GM18526 (cell line): ENCODE results near the gene FAM53A.
A peak's percentile ranks its signal among the peaks of the same experiment; 100 is the strongest.

Source experiments
- POLR2A ChIP-seq: IDR thresholded peaks from 3 replicates; pipeline ENCODE4 v1.6.1; 2011; ENCODE audit not compliant: insufficient read length; ENCODE audit errors: extremely low read depth

The FAM53A gene, protein sequence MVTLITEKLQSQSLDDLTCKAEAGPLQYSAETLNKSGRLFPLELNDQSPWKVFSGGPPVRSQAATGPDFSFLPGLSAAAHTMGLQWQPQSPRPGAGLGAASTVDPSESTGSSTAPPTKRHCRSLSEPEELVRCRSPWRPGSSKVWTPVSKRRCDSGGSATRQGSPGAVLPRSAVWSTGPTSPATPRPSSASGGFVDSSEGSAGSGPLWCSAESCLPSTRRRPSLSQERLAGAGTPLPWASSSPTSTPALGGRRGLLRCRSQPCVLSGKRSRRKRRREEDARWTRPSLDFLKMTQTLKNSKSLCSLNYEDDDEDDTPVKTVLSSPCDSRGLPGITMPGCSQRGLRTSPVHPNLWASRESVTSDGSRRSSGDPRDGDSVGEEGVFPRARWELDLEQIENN

DNA sequence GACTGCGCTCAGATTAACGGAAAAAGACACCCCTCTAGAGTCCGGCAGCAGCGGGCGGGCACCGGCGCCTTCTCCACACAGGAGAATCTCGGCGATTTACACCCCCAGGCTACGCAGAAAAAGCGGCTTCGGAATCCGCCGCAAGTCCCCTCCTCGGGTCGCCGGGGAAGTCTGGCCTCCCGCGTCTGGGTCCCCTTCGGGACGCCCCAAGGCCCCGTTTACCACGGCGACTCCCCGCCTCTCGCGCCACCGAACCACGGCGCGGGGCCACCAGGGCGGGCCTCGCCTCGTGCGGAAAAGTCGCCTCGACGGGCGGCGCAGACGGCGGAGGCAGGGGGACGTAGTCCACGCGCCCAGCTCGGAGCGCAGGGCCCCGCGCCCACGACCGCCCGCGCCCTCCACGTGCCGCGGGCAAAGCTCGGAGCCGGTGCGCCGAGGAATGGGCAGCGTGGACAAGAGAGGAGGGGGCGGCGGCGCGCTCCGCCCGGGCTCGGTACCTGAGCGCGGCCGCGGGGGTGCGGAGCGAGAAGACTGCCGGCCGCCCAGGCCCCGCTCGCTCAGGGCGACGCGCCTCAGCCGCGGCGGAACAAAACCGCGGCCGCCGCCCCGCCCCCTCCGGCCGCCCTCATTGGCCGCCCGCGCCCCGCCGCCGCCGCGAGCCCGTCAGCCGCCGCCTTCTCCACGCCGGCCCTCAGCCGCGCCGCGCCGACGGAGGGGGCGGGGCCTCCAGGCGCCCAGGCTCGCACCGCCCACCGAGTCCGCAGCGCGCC, at the start of gene FAM53A:
Gene FAM53A (minus strand): TSS at position 578 of the 770 bp plus-strand sequence. CDS start 15,572 bp downstream, outside the sequence.
- peak; percentile 32 for TF ChIP-seq POLR2A

DNA sequence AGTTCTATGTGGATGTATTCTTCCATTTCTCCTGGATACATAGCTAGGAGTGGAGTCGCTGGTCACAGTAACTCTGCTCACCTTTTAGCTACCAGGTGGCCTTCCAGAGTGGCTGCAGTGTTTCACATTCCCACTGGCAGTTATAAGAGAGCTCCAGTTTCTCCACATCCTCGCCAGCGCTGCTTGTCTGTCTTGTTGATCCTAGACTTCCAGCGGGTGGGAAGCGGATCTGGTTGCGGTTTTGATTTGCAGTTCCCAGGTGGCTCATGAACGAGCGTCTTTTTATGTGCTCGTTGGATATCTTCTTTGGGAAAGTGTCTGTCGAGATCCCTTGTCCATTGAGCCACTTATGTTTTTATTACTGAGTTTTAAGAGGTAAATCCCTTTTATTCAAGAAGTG, 48.8 kb upstream of the FAM53A start:
- TF ChIP-seq POLR2A: no peak

DNA sequence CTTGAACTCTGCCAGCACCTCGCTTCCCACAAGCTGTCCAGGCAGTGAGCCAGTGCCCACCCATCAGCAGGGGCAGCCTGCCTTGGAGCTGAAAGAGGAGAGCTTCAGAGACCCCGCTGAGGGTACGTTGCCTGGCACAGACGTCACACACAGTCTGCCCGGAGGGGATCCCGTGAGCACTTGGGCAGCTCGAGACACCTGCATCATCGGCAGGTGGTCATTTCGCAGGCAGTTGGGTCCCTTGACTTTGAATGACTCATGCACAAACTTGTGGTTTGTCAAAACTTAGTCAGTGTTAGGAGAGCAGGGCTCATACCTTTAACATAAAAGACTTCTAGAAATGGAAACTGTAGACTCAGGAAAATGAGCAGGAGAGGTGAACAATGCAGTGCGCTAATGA, 47.1 kb upstream of the FAM53A start:
- TF ChIP-seq POLR2A: no peak

DNA sequence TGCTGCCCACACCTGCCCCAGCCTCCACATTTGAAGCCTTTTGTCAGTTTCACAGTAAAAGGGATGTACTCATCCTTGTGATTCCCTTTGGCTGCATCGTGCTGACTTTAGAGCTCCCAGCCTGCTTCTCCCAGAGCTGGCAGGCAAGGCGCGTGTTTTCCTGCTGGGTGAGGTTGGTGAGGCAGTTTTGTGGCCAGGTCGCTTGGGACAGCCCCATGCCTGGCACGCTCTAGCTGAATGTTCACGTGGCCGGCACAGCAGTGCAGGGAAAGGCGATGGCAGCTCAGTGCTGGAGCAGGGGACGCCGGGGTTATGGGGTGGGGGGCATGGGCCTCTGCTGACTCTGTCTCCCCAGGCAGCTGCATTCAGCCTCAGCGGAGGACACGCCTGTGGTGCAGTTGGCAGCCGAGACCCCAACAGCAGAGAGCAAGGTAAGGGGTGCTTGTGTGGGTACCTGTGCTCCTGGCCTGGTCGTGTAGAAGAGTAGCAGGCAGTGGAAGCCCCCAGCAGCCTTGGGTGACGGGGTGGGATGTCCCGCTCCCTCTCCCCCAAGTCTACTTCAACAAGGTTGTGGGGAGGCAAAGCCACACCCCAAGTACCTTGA, 46.5 kb upstream of the FAM53A start:
- no peak for TF ChIP-seq POLR2A

DNA sequence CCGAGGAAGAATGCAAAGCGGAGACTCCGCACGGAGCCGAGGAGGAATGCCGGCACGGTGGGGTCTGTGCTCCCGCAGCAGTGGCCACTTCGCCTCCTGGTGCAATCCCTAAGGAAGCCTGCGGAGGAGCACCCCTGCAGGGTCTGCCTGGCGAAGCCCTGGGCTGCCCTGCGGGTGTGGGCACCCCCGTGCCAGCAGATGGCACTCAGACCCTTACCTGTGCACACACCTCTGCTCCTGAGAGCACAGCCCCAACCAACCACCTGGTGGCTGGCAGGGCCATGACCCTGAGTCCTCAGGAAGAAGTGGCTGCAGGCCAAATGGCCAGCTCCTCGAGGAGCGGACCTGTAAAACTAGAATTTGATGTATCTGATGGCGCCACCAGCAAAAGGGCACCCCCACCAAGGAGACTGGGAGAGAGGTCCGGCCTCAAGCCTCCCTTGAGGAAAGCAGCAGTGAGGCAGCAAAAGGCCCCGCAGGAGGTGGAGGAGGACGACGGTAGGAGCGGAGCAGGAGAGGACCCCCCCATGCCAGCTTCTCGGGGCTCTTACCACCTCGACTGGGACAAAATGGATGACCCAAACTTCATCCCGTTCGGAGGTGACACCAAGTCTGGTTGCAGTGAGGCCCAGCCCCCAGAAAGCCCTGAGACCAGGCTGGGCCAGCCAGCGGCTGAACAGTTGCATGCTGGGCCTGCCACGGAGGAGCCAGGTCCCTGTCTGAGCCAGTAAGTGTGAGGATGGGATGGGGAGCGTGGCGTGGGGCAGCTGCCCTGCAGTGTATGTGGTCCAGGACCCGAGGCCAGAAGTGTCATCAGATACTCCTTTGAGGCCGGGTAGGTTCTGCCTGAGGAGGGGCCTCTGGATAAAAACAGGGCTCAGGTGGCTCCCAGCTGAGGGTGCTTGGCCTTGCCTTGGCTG, 44.2 kb upstream of the FAM53A start:
- TF ChIP-seq POLR2A: no peak

DNA sequence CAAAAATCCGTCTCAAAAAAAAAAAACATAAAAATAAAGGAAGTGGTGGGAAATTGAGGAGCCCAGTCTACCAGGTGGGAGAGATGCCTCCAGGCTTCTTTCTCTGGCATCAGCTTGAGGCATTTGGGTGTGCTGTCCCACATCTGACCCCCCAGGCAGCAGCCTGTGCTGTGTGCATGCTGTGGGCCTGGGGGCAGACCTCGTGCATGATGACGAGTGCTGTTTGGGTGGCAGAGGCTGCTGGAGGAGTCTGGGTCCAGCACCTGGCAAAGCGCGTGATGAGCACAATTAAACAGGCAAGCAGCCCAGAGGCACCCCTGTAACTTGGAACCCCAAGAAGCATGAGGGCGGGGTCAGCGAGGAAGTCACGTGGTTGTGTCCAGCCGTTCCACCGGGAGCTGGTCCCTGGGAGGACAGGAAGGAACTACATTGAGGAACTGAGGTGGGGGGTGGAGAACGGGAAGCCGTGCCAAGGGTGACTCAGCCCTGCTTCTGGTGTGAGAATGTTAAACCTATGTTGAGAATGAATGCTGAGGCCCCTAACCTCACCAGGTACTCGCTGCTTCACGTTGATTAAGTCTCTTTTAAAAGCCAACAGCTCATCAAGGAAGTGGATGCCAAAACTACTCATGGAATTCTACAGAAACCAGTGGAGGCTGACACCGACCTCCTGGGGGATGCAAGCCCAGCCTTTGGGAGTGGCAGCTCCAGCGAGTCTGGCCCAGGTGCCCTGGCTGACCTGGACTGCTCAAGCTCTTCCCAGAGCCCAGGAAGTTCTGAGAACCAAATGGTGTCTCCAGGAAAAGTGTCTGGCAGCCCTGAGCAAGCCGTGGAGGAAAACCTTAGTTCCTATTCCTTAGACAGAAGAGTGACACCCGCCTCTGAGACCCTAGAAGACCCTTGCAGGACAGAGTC, 43.3 kb upstream of the FAM53A start:
- TF ChIP-seq POLR2A: no peak

DNA sequence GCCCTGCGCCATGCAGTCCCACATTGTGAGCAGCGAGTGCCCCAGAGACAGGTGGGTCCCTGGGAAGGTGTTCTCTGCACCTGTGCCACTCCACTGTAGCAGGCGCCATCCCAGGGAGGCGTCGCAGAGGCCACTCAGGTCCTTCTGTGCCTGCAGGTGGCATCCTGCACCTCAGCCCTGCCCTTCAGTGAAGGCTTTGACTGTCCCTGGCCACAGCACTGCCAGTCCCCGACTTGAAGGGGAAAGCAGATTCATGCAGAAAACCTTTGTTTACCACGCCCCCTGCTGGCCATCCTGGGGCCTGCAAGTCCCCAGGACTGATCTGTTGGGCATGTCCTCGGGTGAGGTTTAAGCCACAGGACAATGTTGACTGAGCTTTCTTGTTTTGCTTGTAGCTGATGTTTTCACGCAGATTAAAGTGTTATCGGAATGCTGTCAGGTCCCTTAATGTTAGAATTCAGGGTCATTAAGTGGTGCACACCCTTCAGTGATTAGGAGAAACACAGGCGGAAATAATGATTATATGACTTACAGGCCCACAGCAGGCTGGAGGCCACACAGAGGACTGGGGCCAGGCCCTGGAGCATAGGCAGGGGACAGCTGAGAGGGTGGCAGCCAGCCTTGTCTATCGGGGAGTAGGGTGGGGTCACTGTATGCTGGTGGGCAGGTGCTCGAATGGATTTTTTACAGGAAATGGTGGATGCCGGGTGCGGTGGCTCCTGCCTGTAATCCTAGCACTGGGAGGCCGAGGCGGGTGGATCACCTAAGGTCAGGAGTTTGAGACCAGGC, 42.2 kb upstream of the FAM53A start:
- TF ChIP-seq POLR2A: no peak

DNA sequence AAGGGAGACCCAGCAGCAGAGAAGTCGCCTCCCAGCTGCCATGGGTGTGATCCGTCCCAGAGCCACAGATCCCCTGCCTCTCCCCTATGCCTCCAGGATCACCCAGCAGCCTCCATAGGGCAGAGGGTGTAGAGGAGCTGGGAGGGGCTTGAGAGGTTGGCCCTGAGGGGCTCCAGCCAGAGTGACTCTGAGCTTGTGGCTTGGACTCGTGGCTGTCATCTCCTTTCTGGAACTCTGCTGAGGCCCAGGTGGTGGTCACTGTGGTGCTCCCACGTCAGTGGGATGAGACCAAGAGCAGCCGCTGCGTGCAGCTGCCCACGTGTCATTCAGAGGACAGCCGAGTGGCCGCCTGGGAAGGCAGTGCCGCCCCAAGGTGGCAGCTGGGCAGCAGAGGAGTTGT, 41.4 kb upstream of the FAM53A start:
- TF ChIP-seq POLR2A: no peak

DNA sequence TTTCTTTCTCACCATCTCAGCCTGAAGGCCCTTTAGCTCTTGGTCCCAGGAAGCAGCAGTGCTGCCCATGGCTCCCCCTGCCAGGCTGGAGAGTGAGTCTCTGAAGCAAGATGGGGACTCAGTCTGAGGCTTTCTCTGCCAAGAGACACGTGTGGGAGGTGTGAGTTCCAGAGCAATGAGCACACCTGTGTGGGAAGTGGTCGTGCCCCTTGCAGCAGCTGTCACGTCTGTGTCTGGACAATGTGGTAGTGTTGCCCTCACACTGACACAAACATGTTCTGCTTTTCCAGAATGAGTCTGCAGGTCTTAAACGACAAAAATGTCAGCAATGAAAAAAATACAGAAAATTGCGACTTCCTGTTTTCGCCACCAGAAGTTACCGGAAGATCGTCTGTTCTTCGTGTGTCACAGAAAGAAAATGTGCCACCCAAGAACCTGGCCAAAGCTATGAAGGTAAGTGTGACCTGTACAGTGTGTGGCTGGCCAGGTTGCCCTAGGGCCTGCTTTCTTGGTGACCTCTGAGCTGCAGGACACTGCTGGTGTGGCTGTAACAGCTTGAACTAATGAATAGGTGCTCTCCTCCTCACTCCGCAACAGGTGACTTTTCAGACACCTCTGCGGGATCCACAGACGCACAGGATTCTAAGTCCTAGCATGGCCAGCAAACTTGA, 39.2 kb upstream of the FAM53A start:
- TF ChIP-seq POLR2A: peak; percentile 14

DNA sequence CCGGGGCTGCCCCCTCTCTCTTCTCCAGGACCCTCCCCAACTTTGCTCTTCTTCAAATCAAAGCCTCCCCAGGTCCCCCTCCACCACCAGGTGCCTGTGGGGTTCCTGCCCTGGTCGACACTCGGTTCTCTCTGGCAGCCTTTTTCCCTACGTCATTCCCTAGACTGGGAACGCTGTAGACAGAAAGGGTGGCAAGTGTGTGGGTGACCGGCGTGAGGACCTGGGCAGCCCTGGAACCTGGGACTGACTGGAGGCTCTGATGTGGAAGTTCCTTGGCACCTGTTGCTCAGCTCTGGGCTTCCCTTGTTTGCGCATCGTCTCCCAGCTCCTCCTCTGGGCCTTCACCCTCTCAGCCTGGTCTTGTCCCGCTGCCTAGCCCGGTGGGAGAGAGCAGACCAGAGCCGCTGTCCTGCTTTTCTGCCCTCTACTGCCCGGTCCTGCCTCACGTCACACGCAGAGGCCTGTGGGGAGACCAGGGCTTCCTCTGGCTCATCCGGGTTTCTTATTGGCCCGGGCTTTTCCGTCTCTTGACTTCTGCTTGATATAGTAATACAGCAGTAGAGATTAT, 38.5 kb upstream of the FAM53A start:
- no peak for TF ChIP-seq POLR2A

DNA sequence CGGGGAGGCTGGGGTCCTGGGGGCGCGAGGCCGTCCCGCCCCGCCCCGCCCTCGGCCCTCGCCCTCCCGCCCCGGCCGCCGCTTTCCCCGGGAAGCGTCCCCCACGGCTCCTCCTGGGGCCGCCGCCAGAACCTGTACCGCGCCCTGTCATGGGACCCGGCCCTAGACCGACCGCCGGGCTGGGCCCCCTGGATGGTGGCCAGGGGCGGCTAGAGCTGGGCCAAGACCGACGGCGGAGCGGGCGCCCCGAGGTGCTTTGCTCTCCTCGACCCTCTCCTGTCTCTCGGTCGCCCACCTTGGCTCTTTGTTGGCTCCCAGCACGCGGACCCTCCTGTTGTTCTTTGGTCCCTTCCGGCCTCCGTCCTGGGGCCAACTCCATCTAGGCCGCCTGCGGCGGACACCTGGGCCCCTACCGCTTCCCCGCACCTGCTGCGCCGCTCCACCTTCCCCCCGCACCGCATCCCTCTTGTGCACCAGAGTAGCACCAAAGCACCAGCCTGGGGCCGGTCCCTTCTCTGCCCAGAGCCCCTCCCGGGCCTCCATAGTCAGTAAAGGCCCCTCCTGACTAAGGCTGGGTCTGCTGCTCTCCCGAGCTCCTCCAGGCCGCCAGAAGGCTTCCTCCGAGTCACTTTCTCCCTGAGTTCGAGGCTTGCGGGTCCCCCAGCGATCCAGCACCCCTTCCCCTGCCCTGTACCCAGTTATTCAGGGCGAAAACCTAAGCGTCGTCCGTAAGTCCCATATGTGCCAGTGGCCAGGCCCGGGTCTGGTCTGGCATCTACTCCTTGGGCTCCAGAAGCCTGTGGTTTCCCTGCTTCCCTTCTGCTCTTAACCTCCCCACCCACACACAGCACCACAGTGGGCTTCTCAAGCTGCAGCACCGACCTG, 37.8 kb upstream of the FAM53A start:
- no peak for TF ChIP-seq POLR2A
